Hindlimb muscle (tissue), 1 donor: ENCODE data around the gene ERCC2. TPM values are rescaled to one million over a fixed set of nuclear protein-coding genes. Genes with fewer than 3 reads are reported as not detected.
A peak's percentile ranks its signal among the peaks of the same experiment; 100 is the strongest.

Experiments
- DNase-seq: peaks from one replicate; pipeline ENCODE4 v3.0.0-alpha.2; 2013
- polyA plus RNA-seq: library from polyadenylated mRNA; unstranded; fragments of 120-200 nt; gene quantifications from one replicate; pipeline ENCODE4 v1.2.1, GENCODE V29; 2013; ENCODE audit not compliant: insufficient read length

The ERCC2 gene
- polyA plus RNA-seq, 1 donor = 15.4 TPM

DNA sequence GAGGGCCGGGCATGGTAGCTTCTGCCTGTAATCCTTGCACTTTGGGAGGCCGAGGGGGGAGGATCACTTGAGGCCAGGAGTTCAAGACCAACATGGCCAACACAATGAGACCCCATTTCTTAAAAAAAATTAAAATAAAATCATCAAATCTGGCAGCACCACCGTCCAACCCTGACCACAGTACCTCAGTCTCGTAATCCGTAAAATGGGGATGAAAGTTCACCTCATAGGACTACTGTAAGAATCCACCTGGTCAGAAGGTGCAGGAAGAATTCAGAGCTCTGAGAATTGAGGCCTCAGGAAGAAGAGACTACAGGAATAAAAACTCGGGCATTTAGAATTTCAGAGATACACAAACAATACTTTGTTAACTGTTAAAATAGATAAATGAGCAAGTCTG lies 31.4 kb upstream of the ERCC2 start:
- DNase-seq = no peak

DNA sequence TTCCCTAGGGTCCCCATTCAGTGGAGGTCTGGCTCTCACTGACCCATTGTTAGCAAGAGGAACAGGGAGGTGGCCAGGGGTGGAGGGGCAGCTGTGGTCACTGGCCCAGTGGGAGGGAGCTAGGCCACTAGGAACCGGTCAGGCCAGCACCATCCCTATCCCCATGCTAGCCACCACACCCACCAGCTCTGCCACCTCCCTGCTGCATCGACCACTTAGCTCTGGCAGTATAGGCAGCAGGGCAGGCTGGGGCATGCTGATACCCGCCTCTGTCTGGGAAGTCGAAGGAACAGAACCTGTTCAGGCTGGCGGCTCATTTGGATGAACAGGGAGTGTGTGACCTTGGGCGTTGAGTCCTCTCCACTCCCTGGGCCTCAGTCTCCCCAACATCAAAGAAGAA lies 29.8 kb upstream of the ERCC2 start:
- no peak for DNase-seq

DNA sequence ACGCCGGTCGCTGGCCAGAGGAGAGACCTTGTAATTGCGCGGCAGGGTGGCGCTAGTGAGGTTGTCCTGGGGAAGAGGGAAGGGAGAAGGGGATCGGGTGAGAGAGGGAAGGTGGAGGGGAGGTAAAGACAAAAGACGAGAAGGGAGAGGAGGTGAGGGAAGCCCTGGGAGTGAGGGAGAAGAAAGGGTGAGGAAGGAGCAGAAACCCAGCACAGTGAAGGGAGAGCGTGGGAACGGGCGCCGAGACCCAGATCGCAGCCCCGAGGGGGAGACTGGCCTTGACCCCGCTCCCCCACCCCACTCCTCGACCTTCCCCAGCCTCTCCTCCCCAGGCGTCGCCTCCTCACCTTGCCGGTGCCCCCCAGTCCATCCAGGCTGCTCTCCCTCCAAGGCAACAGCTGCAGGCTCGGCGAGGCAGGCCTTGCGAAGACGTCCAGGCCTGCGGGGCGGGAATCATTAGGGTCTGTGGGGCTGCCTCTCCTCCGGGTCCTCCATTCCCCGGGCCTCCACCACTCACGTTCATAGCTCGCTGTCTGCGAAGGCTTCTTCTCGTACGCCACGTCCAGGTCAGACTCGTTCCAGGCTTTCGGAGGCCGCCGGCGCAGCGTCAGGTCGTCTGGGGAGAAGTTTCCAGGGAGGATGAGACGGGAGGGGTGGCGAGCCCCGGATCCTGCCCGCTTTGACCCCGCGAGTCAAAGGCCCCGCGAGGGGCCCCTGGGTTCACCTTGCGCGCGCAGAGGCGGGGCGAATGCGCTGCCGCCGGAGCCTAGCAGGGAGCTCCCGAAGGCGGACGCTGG lies 25.6 kb upstream of the ERCC2 start:
- DNase-seq = no peak

DNA sequence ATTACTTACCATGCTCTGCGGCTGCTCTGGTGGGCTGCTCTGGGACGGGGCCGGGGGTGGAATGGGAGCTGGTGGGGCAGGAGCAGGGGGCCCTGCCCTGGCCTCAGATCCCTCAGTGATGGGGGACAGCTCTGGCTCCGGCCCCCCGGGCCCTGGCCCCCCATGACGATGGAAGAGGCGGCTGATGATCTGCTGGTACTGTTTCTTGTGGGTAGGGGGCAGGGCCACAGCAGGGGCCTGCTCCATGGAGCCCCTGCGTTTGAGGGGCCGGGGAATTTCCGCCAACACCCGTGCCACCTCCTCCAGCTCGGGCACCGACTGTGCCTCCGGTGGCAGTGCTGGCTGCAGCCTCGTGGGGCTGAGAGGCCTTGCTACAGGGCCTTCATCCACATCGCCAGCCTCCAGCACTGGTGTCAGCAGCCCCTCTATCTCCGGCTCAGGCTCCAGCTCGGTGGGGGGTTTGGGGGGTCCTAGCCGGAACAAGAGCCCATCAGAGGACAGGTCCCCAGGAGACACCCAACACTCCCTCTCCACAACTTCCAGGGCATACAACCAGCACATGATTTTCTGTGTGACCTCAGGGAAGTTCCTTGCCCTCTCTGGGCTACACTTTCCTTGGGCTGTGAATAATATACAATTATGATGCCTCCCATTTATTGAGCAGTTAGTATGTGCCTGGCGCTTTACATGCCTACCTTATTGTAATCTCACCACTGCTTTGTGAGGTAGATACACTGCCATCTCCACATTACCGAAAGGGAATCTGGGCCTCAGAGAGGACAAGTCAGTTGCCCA lies 21.7 kb upstream of the ERCC2 start:
- no peak for DNase-seq

DNA sequence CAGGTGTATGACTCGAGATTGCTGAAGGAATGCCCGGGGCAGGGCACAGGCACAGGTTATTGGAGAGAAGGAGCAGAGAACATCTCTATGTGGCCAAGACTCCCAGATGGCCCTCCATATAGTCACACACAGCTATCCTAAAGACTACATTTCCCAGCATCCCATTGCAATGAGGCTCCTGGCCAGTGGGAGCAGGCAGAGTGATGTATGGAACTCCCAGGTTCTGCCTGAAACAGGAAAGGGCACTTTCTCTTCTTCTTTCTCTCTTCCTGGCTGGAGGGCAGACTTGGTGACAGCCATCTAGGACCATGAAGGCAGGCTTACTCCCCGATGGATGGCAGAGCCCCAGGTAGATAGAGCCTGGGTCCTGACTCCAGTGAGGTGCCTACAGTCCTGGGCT lies 21.0 kb upstream of the ERCC2 start:
- no peak for DNase-seq

DNA sequence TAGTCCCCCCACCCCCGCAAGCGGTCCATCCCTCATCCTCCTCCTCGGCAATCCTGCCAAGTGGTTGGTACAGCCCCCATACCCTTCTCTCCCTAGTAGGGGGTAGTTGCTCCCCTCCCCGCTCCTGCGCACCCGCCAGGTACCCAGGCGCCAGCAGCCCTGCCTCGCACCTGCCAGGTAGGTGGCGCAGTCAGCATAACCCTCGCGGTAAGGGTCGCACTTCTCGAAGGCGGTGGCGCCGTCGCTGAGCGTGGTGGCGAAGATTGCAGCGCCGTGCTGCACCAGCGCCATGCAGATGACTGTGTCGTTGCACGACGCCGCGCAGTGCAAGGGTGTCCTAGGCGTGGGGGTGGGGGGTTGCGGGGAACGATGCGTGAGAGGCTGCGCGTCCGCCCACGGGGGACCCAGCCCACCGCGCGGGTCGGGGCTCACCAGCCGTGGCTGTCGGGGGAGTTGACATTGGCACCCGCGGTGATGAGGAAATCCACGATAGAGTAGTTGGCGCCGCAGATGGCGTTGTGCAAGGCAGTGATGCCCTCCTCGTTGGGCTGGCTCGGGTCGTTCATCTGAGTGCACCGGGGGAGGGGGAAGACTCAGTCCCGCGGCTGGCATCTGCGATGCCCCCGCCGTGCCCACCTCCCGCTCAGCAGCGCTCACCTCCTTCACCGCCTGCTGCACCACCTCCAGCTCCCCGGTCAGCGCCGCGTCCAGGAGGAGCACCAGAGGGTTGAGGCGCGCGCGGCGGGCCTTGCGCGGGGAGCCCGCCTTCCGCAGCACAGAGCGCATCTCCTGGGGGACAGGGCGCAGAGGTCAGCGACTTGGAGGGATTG lies 15.2 kb upstream of the ERCC2 start:
- DNase-seq = no peak

DNA sequence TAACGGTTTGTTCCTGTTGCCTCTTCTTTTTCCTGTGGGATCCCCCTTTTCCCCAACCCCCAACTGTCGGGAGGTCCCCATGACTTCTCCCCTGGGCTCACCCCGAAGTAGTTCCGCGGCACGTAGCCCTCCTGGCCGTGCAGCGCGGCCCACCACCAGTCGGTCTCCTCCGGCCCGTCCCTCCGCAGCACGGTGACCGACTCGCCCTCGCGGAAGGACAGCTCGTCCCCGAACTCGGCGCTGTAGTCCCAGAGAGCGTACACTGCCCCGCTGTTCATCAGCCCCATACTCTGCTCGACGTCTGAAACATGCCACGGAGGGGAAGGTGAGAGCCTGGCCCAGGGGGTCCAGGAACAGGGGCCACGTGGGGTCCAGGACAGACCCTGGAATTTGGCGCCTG lies 12.1 kb upstream of the ERCC2 start:
- no peak for DNase-seq

DNA sequence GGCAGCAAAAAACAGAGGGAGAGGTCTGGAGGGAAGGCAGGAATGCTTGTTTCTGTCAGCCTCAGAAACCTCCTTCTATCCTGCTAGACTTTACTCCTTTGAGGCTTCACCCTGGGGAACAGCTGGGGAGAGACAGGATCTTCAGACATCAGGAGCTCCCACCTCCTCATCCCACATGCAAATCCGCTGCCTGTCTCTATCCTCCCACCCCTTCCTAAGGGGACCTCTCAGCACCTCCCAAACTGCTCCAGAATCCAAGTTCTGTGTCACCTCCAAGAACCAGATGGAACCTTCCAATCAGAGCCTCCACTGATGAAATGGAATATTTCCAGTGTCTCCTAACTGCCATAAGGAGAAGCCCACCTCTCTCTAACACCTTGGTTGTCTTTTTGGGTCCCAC lies 9.7 kb upstream of the ERCC2 start:
- DNase-seq = no peak

DNA sequence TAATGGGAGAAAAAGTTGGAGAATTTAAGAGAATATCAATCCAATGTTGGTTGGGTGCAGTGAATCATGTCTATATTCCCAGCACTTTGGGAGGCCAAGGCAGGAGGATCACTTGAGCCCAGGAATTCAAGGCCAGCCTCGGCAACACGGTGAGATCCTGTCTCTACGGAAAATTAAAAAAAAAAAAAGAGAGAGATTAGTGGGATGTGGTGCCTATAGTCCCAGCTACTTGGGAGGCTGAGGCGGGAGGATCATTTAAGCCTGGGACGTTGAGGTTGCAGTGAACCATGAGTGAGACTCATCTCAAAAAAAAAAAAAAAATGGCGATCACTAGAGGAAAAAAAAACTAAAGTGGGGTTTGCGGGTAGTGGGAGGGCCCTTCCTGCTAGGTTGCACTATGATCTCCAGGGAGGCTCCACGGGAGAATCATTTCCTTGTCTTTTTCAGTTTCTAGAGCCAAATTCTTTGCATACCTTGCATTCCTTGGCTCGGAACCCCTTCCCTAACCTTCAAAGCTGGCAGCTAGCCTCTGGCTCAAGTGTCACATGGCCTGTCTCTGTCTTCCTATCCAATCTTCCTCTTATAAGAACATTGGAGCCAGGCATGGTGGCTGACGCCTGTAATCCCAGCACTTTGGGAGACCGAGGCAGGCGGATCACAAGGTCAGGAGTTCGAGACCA lies 5.8 kb upstream of the ERCC2 start:
- DNase-seq = peak; percentile 28

DNA sequence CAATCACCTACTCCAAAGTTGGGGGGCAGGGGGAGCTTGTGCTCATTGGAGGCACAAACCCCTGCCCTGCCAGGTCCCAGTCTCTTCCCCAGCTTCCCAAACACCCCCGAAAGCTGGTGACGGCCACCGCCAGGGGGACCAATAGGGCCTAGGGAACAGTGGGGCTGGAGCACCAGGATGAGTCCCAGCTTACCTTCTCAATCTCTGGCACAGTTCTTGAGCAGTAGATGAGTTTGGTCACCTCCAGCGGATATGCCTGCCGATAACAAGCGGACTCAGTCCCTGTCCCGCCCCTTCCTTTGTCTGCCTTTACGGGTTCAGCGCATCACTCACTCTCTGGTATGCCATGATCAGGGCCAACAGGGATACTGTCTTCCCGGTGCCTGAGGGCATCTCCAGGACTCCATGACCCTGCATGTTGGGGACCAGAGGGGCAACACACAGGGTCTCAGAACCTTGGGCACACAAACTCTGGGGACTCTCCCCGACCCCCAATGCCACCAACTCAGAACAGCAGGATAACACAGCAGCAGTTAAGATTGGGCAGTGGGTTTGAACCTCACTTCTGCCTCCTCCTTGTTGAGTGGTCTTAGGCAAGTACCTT lies 1.5 kb downstream of the ERCC2 start:
- DNase-seq = no peak

DNA sequence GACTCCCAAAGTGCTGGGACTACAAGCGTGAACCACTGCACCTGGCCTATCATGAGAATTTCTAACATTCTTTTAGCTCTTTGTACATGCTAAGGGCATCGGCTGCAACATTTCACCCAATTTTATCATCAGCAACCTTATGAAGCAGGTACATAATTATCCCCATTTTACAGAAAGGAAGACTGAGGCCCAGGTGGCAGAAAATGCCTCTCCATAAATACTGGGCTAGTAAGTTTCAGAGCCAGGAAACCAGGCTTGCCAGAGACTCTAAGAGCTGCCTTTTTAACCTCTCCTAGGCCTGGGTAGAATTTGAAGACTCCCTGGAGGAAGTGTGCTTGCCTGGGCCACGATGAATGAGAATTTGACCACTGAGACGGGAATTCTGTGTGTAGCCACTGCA lies 2.2 kb downstream of the ERCC2 start:
- DNase-seq = no peak

DNA sequence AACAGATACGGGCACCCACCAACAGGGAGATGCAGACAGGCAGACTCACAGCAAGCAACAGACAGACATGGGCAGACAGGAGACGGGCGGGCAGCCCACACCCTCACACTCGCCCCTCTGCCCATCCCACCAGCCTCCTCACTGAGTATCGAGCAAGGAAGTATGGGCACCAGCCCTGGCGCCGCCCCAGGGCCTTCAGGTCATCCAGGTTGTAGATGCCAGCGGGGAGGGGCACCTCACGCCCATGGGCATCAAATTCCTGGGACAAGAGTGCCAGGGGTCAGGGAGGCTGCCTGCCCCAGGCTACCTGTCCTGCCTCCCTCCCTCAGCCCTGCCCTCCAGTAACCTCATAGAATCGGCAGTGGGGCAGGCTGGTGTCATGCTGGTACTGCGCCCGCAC lies 5.7 kb downstream of the ERCC2 start:
- DNase-seq = no peak

DNA sequence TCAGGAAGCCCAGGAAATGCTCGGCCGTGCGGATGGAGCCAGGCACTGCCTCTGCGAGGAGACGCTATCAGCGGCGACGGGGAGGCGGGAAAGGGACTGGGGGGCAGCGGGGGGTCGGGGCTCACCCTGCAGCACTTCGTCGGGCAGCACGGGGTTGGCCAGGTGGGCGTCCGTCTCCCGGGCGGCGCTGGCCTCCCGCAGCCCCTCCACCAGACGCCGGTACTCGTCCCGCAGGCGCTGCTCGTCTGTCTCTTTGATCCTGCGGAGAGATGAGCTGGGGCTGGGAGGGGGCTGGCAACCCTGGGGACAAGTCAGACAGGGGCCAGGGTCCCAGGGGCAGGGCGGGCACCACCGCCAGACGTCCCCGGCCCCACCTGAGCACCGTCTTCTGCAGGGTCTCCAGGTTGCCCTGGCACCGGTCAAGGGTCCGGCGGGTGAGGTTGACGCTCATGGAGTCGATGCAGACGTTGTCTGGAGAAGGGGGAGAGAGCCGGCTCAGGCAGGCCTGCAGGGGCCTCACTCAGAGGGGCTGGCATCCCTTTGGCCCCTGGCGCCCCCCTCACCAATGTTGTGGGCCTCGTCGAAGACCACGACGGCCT lies 6.4 kb downstream of the ERCC2 start:
- DNase-seq = no peak

DNA sequence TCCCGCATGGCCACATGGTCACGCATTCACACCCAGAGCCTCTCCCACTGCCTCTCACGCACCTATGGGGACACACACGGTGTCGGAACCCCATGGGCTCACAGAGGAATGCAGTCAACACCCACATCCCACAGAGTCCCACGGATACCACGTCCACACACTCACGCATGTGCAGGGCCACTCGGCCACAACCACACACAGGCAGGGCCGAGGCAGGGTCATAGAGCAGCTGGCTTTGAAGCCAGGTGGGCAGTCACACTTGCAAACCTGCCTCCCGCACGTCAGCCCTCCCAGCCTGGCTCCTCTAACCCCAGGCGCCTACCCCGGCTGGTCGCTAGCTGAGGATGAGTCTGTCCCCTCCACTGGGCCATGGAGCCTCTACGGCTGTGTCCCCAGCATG lies 8.1 kb downstream of the ERCC2 start:
- no peak for DNase-seq

DNA sequence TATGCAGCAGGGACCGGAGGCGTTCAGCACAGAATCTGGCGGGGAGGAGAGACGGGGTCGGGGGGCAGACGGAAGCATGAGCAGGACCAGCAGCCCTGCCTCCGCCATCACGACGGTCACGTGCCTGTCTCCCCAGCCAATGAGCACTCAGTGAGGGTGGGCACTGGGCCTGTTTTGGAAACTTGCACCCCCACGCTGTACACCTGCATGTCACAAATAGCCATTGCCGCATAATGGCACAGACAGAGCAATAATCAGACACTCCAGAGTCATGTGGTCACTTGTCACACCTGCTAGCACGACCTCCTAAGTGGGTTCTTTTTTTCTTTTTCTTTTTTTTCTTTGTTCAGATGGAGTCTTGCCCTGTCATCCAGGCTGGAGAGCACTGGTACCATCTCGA lies 8.8 kb downstream of the ERCC2 start:
- DNase-seq = no peak

DNA sequence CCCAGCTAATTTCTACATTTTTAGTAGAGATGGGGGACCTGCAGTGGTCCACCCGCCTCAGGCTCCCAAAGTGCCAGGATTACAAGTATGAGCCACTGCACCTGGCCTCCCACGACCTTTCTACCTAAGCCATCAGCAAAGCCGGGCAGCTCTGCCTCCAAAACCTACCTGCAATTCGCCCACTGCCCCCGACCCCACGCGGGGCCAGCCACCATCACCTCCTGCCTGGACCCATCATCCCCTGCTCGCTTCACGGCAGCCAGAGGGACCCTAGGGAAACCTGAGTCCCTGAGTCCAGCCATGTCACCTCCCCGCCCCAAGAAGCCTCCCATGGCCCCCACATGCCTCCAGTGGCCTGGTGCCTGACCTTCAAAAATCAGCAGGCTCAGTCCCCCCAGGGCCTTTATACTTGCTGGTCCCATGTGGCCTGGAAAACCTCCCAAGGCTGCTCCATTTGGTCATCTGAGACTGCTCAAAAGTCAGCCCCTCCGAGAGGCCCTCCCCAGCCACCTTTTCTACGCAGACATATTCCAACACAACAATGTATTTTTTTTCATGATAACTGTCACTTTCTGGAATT lies 12.1 kb downstream of the ERCC2 start:
- DNase-seq = no peak

DNA sequence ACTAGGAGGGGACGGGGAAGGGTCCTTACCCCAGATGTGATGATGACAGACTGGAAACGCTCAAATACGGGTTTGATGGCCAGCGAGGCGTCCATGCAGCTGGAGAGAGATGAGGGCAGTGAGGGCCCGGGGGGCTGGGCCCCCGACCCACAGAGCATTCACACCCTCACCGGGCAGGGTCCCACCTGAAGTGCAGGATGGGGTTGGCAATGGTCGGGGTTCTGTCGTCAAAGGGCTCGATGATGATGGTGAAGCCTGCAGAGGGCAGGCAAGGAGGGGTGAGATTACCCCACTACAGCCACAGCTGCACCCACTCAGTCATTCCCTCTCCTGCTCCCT lies 13.0 kb downstream of the ERCC2 start:
- no peak for DNase-seq

DNA sequence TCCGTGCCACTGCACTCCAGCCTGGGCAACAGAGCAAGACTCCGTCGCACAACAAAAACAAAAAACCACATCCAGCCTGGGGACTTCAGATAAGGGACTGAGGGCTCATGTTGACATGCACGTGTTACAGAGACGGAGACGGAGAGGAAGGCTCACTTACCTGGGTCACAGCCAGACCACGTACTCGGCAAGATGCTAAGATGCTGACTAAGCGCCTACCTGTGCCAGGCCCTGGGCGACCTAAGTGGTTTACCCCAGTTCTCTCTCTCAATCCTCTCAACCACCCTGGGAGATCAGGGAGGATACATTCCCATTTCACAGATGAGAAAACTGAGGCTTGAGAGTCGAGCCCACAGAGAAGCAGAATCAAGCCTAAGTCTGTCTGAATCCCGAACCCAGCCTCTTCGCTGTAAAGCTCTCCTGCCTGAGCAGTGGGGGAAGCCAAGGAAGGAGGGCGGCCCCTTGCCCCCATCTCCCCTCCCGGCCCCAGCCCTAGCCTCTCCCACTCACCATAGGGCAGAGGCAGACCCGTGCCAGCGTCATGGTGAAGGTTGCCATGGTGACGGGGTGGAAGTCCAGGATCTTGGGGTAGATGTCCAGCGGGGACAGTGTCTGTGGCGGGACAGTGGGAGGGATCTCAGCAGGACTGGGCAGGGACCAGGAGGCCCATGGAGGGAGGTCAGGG lies 13.5 kb downstream of the ERCC2 start:
- no peak for DNase-seq

DNA sequence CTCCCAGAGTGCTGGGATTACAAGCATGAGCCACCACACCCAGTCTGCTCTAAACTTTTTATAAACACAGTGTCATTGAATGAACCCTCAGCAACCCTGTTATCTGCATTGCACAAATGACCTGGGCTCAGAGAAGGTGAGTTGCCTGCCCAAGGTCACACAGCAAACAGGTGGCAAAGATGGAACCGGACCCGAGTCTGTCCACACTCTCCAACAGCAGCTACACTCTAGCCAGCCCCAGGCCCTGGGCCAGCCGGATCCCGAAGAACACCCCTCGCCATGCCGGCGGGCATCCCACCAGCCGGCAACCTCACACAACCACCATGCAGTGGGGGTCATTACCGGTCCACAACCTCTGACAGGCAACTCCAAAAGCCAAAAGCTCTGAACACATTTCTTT lies 14.5 kb downstream of the ERCC2 start:
- no peak for DNase-seq

DNA sequence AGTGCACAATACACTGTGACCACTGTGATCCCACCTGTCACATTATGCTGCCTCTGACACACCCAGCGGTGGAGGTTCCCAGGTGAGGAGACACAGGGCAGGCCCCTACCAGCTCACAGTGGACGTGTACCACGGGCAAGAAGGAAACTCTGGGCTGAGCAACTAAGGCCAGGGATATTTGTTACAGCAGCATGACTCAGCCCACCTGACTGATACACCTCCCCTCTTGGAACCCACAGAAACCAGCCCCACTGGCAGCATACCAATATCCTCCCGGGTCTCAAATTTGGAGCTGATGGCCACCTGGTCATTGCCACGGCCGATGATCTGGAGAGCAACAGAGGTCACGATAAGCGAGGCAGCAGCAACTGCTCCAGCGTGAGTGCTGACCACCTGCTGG lies 15.0 kb downstream of the ERCC2 start:
- DNase-seq = no peak

DNA sequence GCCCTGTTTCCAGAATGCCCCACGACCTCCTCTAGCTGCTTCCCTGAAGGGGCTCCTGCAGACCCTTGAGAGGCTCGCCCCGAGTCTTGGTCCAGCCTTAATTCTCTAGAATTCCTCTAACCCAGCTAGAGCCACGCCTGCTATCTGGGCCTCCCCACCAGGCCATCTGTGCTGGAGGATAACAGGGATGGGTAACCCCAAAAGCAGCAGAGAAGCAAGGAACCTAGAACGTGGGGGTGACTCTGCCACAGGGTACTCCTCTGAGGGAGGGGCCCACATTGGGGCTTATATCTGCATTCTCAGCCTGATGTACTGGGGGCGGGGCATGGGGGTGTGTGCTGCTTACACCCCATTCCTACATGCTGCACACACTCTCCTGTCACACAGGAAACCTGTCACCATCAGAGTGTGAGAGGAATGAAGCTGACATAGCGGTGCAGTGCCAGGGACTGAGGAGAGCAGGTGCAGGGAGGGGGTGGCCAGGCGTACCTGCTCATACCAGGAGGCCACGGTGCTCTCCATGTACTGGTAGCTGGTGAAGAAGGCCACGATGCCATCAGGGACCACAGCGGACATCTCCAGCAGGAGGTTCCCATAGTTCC lies 16.0 kb downstream of the ERCC2 start:
- DNase-seq = no peak
